Stimulated activated CD8-positive, alpha-beta memory T cell treated with anti-CD3 and anti-CD28 coated beads, Interleukin-4, amount 100 ng/mL, for 4 hours (primary cell): Measurements from ENCODE around the gene GHRL.
"Not testable (repeated sequence)": the region's sequence is repeated elsewhere in the genome, so short reads cannot be mapped to it uniquely, and the experiment has no call there.

Experiments used
- DNase-seq, 2 donors: peaks; one replicate each; pipeline ENCODE4 v3.0.0-alpha.2; 2020; ENCODE audit warnings: low read depth in 2 of 2, low spot score in 1 of 2

The GHRL gene

GRCh38 chr3:10300087-10300486 is 7.3 kb upstream of the GHRL start:
- DNase-seq = no peak

GRCh38 chr3:10299679-10300078 is 6.9 kb upstream of the GHRL start:
- DNase-seq = no peak

GRCh38 chr3:10299175-10299574 is 6.4 kb upstream of the GHRL start:
- no peak for DNase-seq

GRCh38 chr3:10298064-10298463 is 5.3 kb upstream of the GHRL start:
- not testable (repeated sequence) for DNase-seq

GRCh38 chr3:10294030-10294586 is 1.4 kb upstream of the GHRL start:
- no peak for DNase-seq

GRCh38 chr3:10291641-10292040 is 1.1 kb downstream of the GHRL start:
- no peak for DNase-seq

GRCh38 chr3:10290481-10291176 is 2.1 kb downstream of the GHRL start:
- DNase-seq = no peak

- no peak for DNase-seq
These were observed 2.9 kb downstream of the GHRL start for GRCh38 chr3:10289787-10290355.

GRCh38 chr3:10289077-10289476 is 3.7 kb downstream of the GHRL start:
- no peak for DNase-seq

- DNase-seq = no peak
These were observed 4.2 kb downstream of the GHRL start for GRCh38 chr3:10288575-10288960.

GRCh38 chr3:10287936-10288574 is 4.7 kb downstream of the GHRL start:
- DNase-seq = no peak

GRCh38 chr3:10286596-10287295 is 6.0 kb downstream of the GHRL start:
- no peak for DNase-seq

- no peak for DNase-seq
These were observed 6.6 kb downstream of the GHRL start for GRCh38 chr3:10286133-10286524.

- no peak for DNase-seq
These were observed 7.2 kb downstream of the GHRL start for GRCh38 chr3:10285272-10286132.

GRCh38 chr3:10284496-10284895 is 8.3 kb downstream of the GHRL start:
- peak in 1 of 2 donors; percentile 9 for DNase-seq

GRCh38 chr3:10283638-10284037 is 9.1 kb downstream of the GHRL start:
- DNase-seq = no peak

GRCh38 chr3:10281951-10282350 is 10.8 kb downstream of the GHRL start:
- no peak for DNase-seq

- DNase-seq = no peak
These were observed 12.2 kb downstream of the GHRL start for GRCh38 chr3:10280571-10280970.

- DNase-seq = no peak
These were observed 12.6 kb downstream of the GHRL start for GRCh38 chr3:10280177-10280529.

- DNase-seq = no peak
These were observed 13.2 kb downstream of the GHRL start for GRCh38 chr3:10279384-10280176.
